Measurements from ENCODE around the gene SLC22A12.

SLC22A12 gene

DNA sequence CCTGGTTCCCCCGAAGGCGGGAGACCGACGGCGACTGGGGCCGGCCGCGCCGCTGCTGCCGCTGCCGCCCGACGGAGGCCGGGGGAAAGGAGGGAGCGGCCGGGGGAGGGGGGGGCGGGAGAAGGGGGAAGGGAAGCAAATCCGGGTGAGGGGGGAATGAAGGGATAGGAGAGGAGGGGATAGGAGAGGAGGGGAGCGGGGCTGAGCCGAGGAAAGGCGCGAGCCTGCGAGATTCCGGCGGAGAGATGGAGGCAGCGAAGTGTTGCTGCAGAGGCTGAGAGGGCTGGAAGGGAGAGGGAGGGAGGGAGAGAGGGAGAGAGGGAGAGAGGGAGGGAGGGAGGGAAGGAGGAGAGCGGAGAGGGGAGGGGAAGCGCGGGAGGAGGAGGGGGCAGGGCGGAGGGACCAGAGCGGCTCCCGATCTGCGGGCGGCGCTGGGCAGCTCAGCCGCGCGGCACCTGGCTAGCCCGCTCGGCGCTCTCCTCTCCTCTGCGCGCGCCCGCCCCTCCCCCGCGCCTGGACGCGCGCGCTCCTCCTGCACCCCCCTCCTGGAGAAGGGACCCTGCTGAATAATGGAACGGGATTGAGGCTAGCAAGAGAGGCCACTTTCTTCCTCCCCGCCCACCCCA is 52.3 kb downstream of the SLC22A12 start:
- no peak for DNase-seq (ENCODE audit: extremely low read depth in 1 of 2, low read depth in 1 of 2)

DNA sequence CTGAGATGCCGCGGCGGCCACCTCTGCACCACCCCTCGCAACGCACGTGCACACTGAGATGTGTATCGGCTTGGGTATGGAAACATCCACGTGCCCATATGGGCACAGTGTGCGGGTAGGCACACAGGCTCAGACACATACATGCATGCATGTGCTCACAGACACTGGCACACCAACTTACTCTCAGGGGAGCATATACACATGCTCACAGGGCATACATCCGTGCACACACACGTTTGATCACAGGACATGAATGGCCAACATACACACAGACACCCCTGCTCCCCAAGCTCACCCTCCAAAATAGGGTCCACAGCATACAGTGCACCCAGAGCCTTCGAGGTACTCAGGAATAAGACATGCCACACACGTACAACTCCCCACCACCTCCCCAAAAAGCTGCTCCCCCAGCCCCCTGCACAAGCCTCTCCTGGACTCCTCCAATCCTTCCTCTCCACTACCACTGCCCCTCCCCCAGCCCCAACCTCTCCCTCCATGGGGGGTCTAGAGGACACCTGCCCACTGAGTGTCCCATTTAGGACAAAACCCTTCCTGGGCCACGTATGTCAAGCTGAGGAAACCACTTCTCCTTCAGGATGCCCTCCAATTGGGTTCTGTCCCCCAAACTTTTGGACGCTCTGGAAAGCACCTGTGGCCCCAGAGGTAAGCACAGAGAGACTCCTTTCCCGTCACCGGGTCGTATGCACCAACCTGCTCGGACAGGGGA is 53.1 kb downstream of the SLC22A12 start:
- DNase-seq (ENCODE audit: extremely low read depth in 1 of 2, low read depth in 1 of 2): no peak

GRCh38 chr11:64644647-64645275 is 53.7 kb downstream of the SLC22A12 start:
- no peak for DNase-seq (ENCODE audit: extremely low read depth in 1 of 2, low read depth in 1 of 2)

GRCh38 chr11:64647019-64647779 is 56.2 kb downstream of the SLC22A12 start:
- DNase-seq (ENCODE audit: extremely low read depth in 1 of 2, low read depth in 1 of 2): no peak

DNA sequence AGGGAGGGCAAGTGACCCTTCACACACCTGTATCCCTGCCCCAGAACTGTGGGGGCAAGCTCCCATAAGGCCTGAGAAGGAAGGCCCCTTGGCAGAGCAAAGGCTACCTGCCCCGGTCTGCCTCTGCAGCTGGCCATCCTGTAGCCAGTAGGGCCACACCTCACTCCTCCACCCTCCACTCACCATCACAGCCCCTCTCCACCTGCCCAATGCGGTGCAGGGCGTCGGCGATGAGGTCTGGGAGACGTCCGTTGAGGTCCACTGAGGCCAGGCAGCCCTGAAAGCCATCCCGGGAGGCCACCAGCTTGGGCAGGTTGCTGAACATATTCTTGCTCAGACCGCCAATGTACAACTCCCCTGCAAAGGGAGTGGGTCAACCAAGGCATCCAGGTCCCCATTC is 57.5 kb downstream of the SLC22A12 start:
- DNase-seq (ENCODE audit: extremely low read depth in 1 of 2, low read depth in 1 of 2): no peak

- no peak for DNase-seq (ENCODE audit: extremely low read depth in 1 of 2, low read depth in 1 of 2)
Observed at GRCh38 chr11:64649291-64649697, 58.3 kb downstream of the SLC22A12 start.

DNA sequence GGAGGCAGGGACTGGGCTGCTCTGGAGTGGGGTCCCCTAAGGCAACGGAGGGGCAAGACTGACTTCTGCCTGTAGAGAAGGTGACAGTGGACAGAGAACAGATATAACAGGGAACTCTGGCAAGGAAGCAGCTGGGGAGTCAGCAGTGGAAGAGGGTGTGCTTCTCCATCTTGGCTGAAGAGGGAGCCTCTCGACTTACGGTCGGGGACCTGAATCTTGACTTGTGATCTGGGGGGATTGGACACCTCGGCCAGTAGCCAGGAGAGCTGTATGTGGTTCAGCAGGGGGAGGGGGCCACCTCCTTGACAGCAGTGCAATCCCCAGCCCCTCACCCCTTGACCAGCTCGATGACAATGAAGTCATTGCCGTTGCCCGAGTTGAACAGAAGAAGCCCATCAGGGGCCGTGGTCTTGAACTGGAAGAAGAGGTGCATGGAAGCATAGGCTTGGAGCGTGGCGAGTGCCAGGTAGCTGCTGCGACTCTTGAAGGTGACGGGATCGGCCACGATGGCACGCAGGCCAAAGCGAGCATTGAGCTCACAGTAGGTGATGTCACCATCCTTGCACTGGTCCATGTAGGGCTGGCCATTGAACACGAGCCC is 60.0 kb downstream of the SLC22A12 start:
- DNase-seq (ENCODE audit: extremely low read depth in 1 of 2, low read depth in 1 of 2): no peak
